ENCODE results near the gene PFN4.
A peak's percentile ranks its signal among the peaks of the same experiment; 100 is the strongest.
"Not testable (repeated sequence)": the region's sequence is repeated elsewhere in the genome, so short reads cannot be mapped to it uniquely, and the experiment has no call there.

PFN4 gene, protein sequence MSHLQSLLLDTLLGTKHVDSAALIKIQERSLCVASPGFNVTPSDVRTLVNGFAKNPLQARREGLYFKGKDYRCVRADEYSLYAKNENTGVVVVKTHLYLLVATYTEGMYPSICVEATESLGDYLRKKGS

DNA sequence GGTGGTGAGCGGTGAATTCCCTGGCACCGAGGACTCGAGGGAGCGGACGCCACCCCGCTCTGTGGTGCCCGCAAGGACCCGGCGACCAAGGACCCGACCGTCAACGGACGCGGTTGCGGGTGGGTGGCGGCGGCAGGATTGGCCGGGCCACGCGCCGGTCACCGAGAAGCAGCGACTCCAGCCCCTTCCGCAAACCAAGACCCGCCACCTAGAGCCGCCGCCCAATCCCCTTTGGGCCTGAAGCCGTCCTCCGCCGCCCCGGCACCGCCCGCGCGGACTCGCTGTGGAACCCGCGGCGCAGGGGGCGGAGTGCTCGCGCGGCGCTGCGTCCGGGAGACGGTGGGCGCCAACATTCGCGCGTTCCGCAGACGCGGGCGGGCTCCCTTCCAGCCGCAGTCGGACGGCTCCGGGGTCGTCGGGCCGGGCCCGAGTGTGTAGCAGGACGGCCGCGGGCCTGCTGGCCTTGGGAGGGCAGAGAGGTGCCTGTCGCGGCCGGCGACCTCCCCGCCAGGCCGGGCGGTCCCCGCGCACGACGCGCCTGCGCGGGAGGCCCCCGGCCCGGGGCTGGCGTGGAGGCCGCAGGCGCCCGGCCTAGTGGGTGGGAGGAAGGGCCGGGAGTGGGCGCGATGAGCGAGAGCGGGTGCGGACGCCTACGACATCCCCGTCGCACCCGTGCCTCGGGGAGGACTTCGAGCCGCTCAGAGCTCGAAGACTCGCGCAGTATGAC, at the start of gene PFN4, which contains the start of gene FAM228B:
Gene PFN4, minus strand, starts transcription at position 140 of the 727 bp plus-strand sequence. CDS start 799 bp downstream, outside the sequence.
Gene FAM228B, plus strand, starts transcription at position 275 of the 727 bp plus-strand sequence. CDS start 893 bp downstream, outside the sequence.
- peak; percentile 63 to 79 for DNase-seq

DNA sequence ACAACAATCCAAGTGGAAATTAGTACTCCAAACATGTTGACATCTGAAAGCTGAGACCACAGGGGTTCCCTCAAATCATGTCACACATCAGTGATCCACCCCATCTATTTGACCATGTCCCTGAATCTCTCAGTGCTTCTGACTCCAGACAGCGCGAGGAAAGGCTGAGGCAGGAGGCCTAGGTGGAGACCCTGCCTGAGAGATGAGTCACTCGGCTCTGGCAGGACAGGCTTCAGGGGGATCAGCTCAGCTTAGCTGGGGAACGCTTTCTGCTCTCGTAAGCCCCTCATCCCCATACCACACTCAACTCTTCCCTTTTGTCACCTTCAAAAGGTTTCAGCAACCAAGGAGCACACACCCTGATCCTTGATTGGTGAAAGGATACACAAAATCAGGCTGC, 45.9 kb upstream of the PFN4 start:
- DNase-seq, result no peak

DNA sequence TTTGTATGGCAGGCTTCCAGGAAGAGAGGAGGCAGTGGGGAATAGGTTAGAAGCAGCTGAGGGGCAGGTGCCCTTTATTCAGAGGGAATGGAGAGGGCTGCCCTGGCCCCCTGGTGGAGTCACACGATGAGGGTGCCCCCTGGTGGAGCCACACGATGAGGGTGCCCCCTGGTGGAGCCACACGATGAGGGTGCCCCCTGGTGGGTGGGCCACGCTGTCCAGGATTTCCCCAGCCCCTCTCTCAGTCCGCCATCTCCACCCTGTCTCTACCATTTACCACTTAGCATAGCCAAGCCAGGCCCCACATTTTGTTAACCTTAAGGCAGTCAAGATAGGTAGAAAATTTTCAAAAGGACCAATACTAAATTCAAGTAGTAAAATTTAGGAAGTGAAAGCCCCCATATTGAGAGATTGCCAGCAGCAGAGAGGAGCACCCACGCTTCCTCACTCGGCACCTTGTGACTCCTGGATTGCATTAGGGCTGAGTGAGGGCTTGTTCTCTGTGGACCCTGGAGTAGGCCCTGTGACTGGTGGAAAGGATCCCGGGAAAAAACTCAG, 41.4 kb upstream of the PFN4 start:
- DNase-seq, result peak; percentile 43 to 51

DNA sequence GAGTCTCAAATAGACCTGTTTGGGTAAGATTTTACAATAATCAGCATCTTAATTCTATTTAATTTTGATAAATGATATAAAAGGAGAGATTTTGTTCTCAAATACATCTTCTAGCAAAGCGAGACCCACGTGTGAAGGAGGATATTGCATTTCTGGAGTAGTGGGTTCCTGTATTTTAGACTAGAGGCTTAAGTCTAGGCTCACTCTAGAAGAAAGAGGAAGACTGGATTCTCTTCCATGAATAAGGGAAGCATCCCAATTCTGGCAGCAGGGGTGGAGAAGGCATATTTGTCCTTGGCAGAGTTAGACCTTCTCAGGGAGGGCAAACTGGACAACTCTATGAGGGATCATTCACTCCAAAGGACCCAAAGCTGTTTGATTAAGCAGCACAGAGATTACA, 40.5 kb upstream of the PFN4 start:
- DNase-seq, result no peak

DNA sequence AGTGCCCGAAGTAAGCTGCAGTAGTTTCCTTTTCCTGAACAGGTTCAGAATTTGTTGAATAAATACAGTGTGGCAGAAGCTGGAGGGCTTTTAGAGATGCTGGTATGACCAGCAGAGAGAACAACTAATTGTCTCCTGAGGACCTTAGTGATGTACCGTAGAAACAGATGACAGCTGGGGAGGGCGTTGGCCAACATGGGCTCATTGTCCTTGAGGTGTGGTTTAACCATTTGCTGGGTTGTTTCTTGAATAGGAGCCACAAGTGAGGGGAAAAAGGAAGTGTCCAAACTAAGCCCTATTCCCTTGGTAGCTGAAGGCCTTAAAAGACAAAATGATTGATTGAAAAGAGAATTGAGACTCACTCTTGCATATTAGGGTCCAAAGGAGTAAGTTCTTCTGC, 40.1 kb upstream of the PFN4 start:
- DNase-seq, result no peak

DNA sequence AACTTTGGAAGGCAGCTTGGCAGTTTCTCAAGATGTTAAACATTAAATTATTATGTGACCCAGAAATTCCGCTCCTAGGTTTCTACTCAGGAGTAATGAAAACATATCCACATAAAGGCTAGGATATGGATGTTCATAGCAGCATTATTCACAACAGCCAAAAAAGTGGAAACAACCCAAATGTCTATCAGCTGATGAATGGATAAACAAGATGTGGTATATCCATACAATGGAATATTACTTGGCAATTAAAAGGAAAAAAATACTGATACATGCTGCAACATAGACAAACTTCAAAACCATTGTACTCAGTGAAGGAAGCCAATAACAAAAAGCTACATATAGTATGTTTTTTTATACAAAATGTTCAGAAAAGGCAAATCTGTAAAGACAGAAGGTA, 39.4 kb upstream of the PFN4 start:
- no peak for DNase-seq

DNA sequence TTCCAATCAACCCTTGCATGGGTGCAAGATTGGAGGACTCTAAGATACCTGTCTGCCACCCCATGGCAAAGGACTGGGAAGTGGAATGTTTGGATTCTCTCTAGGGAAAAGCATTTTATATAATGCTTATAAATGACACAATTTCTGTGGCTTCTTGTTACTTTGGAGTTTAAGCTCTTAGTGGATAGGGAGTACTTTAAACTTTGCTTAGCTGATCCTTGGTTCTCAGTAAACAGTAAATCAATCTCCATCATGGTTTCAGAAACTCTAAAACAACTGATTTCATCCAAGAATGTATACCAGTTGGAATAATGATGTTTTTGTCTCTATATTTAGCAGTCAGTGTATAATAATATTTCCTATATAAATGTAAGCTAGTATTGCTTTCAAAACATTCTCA, 37.6 kb upstream of the PFN4 start:
- DNase-seq, result no peak

DNA sequence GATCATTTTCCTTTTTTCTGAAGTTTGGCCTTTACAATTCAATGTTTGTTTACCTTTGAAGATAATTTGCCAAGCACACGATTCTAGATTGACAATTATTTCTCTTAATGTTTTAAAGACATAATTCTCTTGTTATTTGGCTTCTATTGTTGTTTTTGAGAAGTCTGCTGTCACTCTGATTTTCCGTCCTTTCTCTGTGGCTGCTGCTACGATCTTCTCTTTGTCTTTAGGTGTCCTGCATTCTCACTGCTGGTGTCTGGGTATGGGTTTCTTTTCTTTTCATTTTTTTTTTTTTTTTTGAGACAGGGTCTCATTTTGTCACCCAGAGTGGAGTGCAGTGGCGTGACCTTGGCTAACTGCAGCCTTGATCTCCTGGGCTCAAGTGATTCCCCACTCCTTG, 36.6 kb upstream of the PFN4 start:
- no peak for DNase-seq

DNA sequence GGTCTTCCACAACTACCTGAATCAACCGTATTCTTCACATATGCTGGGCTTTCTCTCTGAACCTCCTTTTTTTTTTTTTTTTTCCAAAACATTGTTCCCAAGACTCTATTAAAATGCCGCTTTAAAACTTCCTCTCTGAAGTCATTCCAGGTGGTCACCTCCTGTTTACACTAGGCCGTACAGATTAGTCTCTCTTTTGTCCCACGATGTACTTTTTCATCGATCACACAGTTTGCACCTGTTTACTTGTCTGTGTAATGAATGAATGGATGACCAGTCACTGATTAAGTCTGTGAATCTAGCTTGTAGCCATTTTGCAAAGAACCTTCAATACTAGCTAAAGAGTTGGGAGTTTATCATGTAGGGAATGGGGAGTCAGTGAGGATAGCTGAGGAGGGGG, 35.0 kb upstream of the PFN4 start:
- DNase-seq, result no peak

DNA sequence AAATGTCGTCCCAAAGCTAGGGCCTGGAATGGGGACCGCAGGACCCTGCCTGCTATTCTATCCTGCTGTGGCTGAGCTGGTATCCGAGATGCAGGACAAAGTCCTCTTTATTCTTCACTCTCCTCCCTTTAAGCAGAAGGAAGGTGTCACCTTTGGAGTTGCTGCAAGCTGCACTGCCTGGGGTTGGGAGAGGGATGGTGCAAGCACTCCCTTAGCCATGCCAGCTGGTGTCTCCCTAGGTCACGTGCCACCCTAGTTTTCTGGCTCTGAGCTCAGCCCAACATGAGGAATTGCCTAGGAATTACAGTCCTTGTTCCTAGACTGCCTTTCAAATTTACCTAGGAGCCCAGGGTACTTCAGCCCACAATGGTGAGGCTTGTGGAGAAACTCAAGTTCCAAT, 30.3 kb upstream of the PFN4 start:
- DNase-seq, result no peak

DNA sequence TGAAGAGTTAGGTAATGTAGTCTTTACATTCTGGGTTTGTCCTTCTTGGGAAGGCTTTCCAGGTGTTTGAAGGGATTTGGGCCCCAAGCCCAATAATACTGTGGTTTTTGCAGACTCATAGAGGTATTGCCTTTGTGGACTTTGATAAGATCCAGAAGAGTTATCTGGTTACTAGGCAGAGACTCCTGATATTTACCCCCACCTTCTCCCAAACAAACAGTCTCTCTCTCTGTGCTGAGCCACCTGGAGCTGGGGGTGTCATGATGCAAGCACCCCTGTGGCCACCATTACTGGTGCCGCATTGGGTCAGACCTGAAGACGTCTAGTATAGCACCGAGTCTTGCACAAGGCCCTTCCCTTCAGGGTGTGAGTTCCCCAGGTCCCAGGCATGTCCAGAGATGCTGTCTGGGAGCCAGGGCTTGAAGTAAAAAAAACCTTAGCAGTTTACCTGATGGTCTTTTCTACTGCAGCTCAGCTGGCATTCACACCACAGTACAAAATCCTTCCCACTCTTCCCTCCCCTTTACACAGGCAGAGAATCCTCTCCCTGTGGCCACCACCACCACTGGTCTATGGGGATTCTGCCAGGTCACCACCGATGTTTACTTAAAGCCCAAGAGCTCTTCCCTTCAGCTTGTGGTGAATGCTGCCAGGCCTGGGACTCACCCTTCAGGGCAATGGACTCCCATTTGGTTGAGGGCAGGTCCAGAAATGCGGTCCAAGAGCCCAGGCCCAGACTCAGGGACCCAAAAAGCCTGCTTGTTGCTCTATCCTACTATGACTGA, 29.5 kb upstream of the PFN4 start:
- DNase-seq, result no peak

DNA sequence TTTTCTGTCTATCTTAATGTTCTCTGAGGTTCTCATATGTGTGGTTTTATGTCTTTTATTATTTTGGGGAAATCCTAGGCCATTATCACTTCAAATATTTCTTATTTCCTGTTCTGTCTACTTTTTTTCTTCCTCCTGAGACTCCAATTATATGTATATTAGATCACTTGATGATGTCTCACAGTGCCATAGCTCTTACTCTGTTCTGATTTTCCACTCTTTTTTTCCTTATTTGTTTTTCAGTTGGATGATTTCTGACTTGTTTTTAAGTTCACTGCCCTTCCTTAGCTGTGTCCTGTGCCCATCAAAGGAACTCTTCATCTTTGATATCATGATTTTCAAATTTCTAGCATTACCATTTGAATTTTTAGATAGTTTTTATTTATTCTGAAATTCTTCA, 24.2 kb upstream of the PFN4 start:
- no peak for DNase-seq

DNA sequence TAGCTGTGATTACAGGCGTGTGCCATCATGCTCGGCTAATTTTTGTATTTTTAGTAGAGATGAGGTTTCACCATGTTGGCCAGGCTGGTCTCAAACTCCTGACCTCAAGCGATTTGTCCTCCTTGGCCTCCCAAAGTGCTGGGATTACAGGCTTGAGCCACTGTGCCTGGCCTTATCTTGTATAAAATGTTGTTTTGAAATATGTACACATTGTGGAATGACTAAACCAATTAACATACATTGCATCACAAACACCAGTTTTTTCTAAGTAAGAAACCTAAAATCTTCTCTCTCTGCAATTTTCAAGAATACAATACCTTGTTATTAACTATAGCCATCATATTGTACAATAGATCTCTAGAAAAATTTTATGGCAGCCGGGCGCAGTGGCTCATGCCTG, 17.2 kb upstream of the PFN4 start:
- DNase-seq, result not testable (repeated sequence)

DNA sequence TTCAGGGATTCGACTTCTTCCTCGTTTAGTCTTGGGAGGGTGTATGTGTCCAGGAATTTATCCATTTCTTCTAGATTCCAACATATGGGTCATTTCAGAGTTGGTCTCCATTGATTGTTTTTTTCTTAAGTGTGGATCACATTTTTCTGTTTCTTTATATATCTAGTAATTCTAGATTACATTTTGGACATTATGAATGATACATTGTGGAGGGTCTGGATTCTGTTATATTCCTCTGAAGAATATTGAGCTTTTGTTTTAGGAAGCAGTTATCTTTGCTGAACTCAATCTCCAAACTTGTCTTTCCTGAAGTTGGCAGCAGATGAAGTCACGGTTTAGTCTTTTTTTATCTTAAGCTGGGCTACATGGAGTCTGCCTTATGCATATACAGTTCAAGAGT, 9.4 kb upstream of the PFN4 start:
- no peak for DNase-seq

DNA sequence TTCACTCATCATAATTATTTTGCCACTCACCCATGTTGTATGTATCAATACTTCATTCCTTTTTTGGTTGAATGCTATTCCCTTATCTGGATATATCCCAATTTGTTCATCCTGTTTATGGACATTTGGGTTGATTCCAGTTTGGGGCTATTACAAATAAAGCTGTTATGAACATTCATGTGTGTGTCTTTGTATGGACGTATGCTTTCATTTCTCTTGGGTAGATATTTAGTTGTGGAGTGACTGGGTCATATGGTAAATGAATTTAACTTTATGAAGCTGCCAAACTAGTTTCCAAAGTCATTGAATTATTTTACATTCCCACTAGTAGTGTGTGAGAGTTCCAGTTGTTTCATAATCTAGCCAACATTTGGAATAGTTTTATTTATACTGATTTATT, 2.8 kb upstream of the PFN4 start:
- no peak for DNase-seq

DNA sequence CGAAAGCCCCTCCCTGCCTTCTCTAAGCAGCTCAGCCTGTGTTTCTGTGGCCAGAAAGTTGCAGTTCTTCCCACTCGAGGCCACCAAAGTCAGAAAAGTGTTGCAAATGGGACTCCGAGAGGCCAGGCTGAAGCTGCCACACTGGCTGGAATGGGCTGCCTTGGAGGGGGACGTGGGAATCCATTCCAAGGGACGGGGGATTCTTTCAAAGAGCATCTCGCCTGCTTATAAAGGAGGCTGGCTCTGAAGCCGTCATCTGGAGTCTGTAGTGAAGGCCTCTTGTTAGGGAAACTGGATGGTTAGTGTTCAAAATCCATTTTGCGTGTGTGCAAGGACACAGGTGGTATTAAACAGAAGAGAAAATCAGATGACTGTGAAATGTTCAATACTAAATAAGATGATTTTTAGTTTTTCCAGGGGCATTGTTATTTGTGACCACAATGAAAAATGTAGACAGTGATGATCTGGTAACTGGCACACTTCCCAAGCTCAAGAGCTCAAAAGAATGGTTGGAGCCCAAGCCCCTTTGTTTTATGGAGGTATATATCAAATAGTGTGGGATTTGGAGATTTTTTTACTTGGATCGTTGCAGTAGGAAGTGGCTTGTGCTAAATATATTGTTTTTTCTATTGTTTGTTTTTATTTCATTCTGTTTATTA, 917 bp upstream of the PFN4 start:
- DNase-seq, result no peak

DNA sequence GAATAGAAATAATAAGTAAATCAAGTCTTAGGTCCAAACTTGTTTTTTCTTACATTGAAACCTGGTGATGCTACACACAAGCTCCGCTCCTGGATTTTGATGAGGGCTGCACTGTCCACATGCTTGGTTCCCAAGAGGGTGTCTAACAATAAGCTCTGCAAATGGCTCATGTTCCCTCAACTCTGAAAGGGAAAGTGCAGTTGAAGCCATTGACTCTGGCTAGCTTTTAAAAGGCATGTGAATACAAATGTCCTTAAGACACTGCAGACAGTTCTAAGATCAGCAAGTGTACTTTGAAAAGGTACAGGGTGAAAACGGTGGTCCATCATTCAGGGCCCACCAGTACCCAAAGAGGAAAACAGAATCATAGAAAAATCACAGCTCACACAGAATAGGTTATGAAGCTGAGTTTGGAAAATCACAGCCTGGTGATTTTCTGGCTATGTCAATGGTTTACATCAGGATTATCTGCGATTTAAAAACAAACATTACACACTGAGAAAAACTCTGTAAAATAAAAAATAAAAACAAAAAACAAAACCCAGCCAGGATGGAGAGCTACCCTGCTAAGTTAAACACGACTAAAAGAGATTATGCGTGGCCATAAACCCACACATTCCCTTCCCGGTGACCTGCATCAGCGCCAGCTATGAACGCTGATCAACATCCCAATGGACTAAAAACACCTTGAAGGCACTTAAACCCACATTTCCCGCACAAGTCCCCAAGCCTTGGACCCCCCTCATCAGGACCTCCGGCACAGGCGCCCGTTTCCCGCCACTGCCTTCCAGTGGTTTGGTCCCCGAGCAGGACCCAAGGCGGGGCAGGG, 554 bp downstream of the PFN4 start:
- DNase-seq, result no peak

DNA sequence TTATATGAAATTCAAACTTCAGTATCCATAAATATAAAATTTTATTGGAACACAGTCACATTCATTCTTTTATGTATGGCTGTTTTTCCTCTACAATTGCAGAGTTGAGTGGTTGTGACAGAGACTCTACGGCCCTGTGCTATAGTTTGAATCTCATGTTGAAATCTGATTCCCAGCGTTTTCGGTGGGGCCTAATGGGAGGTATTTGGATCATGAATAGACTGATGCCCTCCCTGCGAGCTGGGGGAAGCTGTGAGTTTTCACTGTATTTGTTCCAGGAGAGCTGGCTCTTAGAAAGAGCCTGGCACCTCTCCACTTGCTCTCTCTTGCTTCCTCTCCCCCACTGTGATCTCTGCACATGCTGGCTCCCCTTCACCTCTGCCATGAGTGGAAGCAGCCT, 1.7 kb downstream of the PFN4 start:
- no peak for DNase-seq

DNA sequence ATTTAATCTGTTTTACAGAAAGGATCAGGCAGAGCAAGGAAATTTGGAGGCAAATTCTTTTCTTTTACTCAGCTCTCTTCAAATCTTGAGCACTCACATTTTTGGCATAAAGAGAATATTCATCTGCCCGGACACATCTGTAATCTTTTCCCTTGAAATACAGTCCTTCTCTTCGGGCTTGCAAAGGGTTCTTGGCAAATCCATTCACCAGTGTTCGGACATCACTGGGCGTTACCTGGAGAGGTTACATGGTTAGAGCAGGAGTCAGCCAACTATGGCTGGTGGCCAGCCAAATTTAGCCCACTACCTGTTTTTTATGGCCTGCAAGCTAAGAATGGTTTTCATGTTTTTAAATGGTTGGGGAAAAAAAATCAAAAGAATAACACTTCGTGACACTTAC, 2.1 kb downstream of the PFN4 start:
- DNase-seq, result no peak

DNA sequence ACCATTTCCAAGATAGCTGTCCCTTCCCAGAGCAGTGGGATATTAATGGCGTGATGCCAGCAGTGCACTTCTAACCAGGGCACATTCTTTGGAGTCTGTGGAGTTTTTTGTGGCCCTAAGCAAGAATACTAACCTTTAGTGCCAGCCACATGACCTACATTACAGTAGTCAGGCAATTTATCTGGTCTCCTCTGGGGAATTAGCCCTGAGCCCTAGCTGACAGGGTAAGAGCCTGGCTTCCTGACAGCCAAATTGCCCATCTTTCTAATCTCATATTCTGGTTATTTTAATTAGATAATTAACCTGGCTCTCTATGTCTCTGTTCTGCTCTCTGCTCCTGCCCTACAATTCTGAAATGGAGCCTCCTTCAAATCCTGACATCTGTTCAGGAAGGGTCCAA, 5.2 kb downstream of the PFN4 start:
- no peak for DNase-seq

DNA sequence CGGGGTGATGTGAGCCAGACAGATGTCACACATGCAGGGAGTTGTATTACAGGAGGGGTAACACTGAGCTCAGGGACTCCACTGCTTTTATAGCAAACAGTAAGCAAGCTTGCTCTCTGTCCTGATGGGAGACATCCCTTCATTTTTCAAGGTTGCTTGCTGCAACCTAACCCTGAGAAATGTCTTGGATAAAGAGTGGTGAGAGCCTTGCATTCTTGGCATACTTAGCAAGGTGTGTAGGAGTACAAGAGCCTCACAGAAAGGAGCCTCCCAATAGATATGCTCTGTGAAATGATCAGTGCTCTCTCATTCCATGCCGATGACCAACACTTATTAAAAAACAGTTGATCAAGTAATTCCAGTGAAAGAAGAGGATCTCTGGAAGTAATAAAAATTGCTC, 8.1 kb downstream of the PFN4 start:
- DNase-seq, result no peak

DNA sequence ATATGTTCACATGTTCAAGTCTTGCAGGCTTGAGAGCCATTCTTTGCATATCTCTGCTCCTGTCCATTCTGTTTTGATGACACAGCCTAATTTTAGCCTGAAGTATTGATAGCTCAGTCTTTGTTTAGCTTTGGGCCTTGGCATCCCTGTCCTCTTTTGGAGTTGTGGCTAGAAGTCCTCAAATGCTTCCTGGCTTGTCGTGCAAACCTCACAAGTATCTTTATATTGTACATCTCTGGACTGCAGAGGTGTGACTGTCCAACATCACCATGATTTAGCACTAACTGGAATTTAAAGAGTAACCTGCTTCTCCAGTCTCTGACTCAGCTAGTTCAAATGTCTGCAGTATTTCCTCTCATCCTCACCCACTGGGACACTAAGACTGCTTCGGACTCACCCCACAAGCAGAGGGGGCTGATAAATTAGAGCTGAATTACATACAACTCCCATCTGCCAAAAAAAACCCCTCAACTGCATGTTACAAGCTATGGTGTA, 11.7 kb downstream of the PFN4 start:
- no peak for DNase-seq

Data from stimulated activated CD4-positive, alpha-beta T cell treated with anti-CD3 and anti-CD28 coated beads, Interleukin-2, amount 100 ng/mL, for 24 hours (primary cell).